Breast epithelium (tissue), 3 donors: Measurements from ENCODE around the gene AXIN2.

Source experiments
- POLR2A ChIP-seq: fragments of 450-650 bp; IDR thresholded peaks from one replicate; pipeline ENCODE4 v1.6.1; 2016; ENCODE audit warnings: antibody characterized with exemption, mild to moderate bottlenecking, moderate library complexity
- POLR2AphosphoS5 ChIP-seq, 3 donors: sonication (generic); formaldehyde crosslinking; IDR thresholded peaks; one replicate each; pipeline ENCODE4 v1.6.1; 2017; ENCODE audit warnings: antibody characterized with exemption in 3 of 3

GRCh38 chr17:65576939-65577338, 15.5 kb upstream of the AXIN2 start:
- TF ChIP-seq POLR2A (no peak), POLR2AphosphoS5 (IDR thresholded peaks at IDR 0.05) (no peak)
